Hepatic stellate cell (primary cell): ENCODE results near the gene TMPRSS4.

ENCODE experiments used
- DNase-seq: peaks from one replicate; pipeline ENCODE4 v3.0.0; 2011; ENCODE audit warnings: low spot score

TMPRSS4 gene

DNA sequence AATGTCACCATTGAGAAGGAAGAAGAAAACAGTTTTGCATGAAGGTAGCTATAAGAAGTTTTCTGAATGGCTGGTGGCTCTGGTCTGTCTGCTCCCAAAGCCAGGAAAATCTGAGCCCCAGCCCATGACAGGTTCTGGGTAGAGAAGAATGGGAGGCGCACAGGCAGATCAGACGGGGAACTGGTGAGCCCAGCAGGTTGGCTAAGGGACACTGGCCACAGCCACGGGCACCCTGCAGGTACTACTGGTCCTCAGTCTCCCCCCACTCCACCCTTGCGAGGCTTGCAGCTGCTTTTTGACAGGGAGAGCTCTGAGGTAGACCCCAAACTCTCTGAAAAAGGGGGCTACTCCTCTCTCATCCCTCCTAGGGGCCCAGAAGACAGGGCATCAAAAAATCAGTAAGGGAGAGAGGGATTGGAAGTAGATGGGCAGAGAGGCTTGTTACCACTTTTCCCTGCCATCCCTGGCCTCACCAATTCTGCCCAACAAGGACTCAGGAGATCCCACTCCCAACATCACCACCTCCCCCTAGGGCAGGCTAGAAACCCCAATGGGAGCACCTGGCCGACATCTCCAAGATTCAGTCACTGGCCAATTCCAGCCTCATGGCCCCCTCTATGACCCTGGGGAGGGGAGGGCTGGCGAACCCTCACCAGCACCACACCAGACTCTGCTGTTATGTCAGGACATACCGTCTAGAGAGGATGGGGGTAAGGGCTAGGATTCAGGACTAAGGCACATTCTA lies 58.3 kb downstream of the TMPRSS4 start:
- DNase-seq = no peak

- DNase-seq = no peak
Measured at GRCh38 chr11:118135796-118136165, 58.9 kb downstream of the TMPRSS4 start.

- no peak for DNase-seq
Measured at GRCh38 chr11:118136341-118136740, 59.5 kb downstream of the TMPRSS4 start.

DNA sequence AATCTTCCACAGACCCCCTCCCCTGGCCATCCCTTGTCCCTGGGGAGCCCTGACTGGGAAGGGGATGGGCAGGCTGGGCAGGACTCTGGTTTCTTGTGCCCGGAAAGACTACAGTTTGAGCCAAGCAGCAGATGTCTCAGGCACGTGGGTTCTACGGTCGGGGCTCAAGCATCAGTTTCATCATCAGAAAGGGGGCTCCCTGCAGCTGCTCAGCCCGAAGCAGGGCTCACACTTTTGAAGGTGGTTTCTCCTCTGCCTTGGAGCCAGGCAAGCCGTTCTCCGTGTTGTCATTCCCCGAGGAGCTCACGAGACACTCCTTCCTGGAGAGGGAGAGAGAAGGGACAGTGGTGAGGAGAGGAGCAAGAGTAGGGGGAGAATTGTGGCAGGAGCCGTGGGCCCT lies 59.9 kb downstream of the TMPRSS4 start:
- no peak for DNase-seq

DNA sequence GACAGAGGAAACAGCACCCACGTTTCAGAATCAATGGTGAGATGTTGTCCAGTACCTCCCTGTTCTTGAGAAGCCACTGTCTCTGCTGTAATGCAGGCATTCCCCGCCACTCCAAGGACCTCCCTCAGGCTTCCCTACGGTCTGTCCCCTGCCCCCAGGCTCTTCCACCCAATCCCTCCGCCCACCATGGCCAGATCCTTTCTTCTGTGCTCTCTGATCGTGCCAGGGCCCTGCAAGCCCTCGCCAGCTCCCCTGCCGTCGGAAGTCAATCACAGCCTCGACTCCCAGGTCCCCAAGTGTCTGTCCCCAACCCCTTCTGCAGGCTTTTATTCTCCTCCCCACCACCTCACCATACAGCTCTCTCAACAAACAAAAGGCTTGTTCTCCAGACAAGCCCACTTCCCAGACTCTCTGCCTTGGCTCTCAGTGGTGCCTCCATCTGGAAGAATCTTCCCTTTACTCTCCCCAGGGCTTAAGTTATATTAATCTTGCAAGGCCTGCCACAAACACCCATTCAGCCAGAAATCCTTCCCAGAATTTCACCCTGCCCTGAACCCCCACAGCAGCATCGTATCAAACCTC lies 62.1 kb downstream of the TMPRSS4 start:
- no peak for DNase-seq

DNA sequence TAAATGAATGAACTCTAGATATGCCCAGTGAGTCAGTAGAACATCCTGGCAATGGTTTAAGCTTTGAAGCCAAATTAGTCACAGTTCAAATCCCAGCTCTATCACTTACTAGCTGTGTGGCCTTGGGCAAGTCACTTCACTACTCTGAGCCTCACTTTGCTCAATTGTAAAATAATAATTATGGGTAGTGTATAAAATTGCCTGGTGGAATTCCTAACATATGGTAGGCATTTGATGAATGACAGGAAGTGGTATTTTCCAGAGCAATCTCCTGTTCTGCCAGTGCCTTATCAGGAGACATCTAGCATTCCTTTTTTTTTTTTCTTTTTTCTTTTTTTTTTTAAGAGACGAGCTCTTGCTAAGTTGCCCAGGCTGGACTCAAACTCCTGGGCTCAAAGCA lies 62.7 kb downstream of the TMPRSS4 start:
- DNase-seq = no peak

- DNase-seq = no peak
Measured at GRCh38 chr11:118142081-118142480, 65.2 kb downstream of the TMPRSS4 start.

DNA sequence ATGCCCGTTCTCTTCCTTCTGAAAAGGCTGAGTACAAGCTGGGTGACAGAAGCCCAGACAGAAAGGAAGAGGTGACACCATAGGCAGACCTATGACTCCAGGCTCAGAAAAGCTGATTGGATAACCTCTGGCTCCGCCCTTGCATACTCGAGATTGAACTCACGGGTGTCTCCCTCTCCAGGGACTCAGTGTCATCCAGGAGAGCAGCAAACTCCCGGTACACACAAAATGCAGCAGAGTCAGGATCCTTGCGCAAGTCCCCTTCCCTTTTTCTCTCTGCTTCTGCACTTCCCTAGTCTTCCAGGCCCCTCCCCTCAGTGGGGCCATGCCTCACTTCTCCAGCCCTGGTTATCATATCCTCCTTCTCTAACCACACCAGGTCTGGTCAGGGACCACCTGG lies 65.9 kb downstream of the TMPRSS4 start:
- no peak for DNase-seq

GRCh38 chr11:118143661-118144185 lies 66.8 kb downstream of the TMPRSS4 start:
- DNase-seq = no peak

DNA sequence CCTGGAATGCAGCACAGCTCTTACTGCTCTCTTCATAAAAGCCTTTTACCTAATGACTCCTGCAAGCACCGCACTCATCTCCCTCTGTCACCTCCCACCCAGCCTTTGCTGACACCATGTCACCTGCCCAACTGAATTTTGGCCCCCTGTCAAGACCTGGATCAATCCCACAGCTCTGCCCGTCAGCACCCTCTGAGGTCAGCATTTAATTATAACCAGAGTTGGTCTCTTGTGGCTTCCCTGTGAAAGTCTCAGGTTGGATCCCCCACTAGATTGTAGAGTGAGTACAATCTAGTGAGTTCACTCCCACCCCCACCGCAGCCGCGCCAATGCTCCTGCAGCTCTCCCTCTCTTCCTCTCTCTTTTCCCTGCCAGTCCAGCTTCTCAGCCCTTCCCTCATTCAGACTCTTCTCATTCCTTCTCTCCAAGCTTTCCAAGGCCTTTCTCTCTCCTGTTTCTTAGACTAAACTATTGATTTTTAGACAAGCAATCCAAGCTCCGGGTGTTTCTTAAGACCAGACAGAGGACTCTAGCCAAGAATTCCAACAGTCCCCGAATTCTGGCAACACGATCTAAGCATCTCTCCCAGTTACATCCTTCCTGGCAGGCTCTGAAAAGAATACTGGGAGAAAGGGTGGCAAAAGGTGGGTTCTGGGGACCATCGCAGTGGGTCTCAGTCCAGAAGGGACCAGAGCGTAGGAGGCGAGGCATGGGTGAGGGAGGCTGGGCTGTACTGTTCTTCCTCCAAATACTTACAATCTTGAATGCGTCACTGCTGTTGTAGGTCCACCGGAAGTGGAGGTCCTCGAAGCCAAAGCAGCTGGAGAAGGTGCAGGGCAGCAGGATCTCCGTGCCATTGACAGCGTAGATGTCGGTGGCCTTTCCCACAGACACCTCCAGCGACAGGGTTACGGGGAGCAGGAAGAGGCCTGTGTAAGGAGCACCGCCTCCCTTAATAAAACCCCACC lies 67.7 kb downstream of the TMPRSS4 start:
- DNase-seq = no peak

DNA sequence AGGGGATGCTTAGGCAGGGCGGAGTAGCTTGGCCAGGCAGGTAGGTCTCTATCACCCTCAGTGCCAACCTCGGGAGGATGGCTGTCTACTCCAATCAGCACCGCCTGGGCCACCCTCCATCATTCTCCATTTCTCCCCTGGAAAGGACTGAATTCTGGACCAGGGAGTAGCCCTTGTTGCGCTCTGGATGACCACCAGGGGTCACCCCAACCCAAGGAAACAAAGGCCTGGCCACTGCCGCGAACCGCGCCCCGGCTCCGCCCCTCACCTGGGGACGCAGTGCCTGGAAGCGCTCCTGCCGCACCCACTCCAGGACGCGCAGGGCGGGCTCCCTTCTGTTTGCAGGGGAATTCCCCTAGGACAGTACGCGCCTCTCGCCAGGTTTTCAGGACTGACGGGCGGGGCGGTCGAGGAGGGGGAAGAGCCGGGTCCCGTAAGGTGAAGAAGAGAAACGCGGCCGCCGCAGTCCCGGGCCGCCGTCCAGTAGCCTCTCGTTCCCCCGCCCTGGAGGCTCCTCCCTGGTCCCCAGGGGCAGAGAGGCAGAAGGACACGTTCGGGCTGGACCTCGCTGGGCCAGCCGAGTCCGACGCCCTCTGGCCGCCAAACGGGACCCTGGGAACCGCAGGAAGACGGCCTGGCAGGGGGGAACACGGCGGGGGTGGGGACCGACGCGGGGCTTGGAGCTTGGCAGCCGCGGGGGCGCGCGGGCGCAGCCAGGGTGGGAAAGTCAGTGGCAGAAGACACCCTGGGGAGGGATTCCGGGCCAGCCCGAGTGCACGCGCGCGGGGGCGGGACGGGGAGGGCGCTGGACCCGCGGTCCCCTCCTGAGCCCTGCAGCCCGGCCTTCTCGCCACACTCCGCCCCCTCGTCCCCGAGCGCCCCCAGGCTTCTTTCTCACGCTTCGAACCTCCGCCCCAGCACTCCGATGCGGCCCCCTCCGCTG lies 68.7 kb downstream of the TMPRSS4 start:
- DNase-seq = peak; percentile 89

DNA sequence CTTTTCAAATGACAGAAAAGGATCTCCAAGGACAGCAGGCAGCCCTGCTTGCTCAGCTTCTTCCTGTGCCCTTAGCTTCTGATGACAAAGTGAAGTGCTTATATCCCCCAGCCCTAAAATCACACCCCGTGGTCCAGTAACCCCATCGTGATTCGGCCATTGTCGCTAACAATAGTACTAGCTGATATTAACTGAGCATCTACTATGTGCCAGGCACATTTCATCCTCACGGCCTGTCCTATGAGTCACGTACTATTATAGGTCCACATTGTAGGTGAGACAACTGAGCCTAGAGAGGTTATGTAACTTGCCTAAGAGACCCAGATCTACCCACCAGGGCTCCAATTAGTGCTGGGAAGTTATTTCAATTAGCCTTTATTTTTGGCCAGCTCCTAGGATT lies 69.7 kb downstream of the TMPRSS4 start:
- DNase-seq = no peak

DNA sequence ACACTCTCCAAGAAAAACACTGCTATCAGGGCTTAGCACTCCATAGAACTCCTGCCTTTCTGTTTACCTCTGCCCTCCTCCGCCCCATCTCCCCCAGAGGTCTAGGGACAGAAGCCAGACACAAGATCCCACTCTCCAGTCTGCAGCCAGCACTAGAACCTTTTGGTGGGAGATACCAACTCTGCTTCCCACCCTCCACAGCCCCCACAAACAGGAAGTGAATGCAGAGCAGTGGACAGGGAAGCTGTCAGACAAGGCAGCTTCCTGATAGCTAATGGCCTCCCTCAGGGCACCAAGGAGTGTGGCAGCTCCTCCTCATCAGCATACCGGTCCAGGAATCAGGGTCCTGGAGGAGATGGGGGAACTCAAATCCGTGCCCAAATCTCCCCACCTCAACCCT lies 70.6 kb downstream of the TMPRSS4 start:
- DNase-seq = no peak

DNA sequence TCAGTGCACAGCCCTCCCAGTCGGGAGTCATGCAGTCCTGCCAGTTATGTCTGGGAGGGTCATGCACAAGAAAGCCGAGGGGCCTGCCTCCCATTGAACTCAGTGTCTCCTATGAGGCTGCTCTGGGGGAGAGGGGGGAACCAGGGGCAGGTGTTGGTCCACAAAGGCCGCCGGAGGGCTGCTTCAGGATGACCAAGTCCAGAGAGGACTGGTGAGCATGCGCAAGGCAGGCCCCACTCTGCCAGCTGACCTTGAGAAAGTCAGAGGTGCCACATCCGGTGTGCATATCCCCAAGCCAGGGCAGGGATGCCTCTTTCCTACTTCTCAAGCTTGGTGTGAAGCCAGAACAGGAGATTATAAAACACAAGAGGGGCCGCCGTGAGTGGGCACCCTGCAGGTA lies 71.4 kb downstream of the TMPRSS4 start:
- no peak for DNase-seq

DNA sequence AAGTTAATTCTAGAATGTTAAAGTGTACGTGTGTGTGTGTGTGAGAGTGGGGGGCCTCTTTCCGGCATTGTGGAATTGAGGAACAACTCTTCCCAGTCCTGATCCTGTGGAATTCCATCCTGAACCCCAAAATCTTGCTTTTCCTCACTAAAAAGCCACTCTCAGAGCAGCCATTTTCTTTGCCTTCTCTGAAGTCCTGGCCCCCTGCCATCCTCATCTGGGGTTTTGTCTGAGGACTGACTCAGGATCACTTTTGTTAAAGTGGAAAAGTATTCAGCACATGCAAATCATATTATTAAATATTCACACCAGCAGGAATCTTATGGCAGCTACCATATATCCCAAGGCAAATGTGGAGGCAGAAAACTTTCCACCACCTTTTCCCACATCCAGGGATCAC lies 72.0 kb downstream of the TMPRSS4 start:
- DNase-seq = no peak

GRCh38 chr11:118149493-118149892 lies 72.6 kb downstream of the TMPRSS4 start:
- no peak for DNase-seq

GRCh38 chr11:118151431-118151830 lies 74.6 kb downstream of the TMPRSS4 start:
- DNase-seq = no peak

- DNase-seq = no peak
Measured at GRCh38 chr11:118152020-118152551, 75.2 kb downstream of the TMPRSS4 start.

GRCh38 chr11:118152552-118153471 lies 75.9 kb downstream of the TMPRSS4 start, which contains the start of gene SCN4B:
Gene SCN4B (minus strand): TSS chr11:118152823. CDS start chr11:118152673, 150 bp downstream.
- peak; percentile 66 for DNase-seq

DNA sequence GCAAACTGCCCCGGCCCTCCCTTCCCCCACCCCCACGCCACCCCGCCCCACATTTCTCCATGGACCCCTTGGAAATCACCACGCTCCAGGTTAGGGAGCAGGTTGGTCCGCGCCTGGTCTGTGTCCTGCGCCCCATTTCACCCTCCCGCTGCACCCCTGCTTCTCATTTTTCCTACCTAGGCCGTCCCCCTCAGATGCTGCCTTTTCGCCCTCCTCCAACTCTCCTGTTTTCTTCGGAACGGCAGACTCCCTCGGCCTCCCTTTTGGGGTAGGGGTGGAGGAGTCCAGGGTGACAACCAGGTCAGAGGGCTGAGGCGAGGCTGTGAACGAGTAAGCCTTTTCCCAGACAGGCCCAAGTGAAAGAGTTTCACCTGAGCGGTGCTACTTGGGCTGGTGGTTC lies 76.6 kb downstream of the TMPRSS4 start:
- DNase-seq = no peak
